NOMO-1 (cell line): ENCODE data around the gene SPOCK2.
"Not testable (repeated sequence)": the region's sequence is repeated elsewhere in the genome, so short reads cannot be mapped to it uniquely, and the experiment has no call there.

ENCODE experiments used
- DNase-seq, 2 experiments: peaks; one replicate each; lab custom pipeline; 2025; ENCODE audit not compliant: unreplicated experiment in 2 of 2; lab: John Stamatoyannopoulos, UW

Gene SPOCK2

DNA sequence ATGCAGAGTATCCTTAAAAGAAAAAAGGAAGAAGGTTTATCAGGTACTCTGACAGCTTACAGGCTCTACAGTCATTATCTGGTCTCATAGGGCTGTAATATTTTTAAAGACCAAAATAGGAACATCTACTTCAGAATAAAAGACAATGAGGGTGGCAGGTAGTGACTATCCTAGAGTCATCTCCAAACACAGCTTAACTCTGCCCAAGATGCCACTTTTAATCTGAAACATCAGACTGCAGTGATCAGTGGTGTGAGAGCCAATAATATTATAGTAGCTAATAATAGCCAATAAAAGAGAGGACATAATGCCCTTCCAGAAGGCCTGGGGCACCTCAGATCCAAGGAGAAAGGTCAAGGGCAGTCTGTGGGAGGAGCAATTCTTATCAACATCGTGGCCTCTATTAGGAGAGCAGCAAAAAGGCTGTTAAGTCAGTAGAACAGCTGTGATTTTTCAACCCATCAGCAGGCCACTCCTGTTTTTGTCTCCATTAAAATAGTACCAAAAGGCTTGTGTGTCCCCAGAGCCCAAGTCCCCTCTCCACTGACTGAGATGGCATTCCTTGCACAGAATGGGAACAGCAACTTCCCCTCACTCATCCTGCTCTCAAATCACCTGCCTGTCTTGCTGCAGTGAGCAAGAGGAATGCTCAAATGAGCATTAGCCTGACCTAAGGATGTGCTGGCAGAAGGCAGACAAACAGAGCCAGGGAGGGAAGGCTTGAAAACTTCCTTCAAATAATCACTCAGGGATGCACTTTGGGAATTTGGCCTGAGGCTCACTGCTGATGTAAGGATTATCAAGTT lies 20.7 kb upstream of the SPOCK2 start:
- DNase-seq: no peak

DNA sequence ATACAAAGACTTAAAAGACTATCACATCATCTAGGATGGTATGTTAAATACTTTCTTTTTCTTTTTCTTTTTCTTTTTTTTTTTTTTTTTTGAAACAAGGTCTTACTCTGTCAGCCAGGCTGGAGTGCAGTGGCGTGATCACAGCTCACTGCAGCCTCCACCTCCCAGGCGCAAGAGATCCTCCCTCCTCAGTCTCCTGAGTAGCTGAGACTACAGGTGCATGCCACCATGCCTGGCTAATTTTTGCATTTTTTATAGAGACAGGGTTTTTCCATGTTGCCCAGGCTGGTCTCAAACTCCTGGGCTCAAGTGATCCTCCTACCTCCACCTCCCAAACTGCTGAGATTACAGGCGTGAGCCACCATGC lies 19.6 kb upstream of the SPOCK2 start:
- DNase-seq: not testable (repeated sequence)

DNA sequence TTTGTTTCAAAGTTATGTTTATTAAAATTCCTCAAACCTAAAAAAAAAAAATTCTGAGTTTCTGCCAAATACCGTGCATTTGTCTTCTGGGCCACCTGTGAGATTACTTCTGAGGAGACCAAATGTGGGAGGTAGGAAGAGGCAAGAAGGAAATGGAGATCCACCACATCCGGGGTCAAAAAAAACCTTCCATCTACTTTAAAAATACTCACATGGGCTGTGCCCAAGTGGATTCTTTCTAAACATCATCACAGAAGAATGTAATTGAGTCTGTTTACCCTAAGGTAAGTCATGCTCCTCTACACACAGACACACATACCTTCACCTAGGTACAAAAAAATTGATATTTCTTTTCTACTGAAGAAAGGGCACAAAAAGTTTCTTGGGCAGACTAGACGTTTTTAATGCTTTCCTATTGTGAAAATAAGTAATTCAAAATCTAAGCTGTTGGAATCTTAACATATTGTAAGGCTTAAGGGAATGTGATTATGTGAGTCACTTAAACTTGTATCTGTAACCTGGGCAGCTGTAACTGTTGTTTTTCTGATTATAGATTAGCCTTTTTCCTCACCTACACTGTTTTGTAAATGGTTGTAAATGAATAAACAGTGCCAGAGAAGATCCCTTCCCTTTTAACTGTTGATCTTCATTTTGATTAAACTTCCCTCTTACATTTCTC lies 19.1 kb upstream of the SPOCK2 start:
- DNase-seq: no peak

DNA sequence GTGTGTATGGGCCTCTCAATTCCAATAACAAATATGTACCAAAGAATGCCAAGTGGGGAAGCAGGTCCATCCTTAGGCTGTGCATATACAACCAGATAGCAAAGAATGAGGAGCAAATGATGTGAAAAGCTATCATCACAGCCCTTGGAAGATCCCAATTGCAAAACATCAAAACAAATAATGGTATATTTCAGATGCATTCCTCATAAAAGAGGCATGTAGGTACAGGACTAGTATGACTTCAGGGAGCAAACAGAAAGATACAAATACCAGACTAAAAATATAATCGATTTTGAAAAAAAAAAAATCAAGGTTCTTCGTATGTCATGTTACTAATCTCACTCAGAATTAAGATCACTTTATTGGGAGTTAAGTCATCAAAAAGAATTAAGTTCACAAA lies 18.5 kb upstream of the SPOCK2 start:
- no peak for DNase-seq

DNA sequence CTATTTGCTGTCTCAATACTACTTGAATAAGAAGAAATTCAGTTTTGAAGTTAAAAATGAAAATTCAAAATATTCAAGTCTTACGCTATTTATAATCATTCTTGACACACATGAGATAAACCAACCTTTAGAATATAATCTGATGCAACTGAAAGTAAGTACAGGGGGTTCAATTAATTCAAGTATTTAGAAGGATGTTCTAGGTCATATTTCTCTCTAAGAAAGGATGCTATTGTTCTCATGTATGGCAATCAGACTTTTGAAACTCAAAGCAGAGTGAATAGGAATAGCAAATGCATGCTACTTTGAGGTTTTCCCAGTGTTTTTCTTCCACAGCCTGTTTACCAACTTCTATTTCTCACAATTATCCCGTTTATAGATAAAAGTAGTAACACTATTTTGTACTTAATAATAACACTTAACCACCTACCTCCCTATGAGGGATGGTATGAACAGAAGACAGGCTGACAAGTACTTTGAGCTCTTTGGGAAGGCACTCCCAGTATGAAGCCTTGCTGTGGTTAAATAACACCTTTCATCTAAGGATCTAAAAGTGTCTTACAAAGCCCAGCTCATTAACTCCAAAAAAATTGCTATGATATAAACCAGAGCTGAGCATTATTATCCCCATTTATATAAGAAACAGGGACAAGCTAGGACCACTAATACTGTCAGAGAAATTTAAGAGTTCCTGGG lies 18.0 kb upstream of the SPOCK2 start:
- no peak for DNase-seq

DNA sequence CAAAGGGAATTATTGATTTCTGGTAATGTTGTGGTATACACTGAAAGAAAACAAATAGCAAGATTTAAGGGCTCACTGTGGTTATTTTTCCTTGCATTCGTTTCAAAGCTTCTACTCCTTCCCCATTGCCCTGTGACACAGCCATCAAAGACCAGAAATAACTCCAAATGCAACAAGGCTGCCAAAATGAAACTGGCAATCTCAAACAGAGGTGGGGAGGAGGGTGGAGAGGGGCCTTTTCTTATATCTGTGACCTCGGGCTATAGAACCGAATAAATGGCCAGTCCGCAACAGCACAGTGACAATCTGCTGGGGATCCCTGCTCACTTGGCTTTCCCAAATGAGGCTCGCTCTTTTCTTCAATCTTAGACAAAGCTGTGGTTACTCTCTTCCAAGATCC lies 17.4 kb upstream of the SPOCK2 start:
- DNase-seq: no peak

DNA sequence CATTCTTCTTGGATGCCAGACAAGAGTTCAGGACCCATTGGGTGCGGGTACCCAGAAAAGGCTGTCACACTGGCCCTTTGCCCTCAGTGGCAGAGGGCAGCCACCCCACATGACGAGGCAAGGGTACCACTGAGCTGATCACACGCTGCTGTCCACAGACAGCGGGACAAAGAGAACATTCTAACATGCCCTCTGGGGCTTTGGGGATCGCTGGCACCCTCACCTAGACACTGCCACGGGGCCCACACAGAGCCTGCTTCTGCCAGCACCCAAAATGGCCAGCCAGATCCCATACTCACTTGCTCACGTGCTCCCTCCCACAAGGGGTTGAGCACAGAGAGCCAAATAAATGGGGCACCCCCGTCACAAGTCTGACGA lies 16.7 kb upstream of the SPOCK2 start:
- DNase-seq: no peak

DNA sequence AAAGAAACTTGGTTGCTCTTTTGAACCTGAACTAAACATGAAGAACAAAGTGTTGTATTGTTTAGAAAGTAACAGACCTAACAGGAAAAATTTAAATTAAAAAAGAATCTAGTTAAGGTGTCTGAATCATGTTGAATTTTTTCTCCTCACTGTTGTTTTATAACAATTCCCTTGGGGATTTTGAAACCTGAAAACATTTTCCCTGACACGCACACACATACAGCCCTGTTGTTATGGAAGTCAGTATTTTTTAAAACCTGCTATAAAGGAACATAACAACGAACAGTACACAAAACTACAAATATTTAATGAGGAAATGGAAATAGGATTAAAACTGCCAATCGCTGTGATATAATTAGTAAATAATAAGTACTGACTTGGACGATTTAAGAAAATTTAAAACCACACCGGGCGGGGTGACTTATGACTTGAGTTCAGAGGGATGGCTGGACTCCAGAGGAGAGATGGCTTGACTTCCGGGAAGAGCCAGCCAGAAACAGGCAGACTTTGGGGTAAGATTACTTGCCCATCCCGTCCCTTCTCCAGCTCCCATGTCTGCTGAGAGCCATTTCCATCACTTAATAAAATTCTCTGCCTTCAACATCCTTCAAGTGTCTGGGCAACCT lies 16.2 kb upstream of the SPOCK2 start:
- no peak for DNase-seq

DNA sequence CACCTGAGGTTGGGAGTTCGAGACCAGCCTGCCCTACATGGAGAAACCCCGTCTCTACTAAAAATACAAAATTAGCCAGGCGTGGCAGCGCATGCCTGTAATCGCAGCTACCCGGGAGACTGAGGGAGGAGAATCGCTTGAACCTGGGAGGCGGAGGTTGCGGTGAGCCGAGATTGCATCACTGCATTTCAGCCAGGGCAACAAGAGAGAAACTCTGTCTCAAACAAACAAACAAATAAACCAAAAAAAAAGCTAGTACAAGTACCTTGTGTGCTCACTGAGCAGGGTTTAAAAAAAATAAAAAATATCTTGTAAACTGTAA lies 11.2 kb upstream of the SPOCK2 start:
- no peak for DNase-seq

DNA sequence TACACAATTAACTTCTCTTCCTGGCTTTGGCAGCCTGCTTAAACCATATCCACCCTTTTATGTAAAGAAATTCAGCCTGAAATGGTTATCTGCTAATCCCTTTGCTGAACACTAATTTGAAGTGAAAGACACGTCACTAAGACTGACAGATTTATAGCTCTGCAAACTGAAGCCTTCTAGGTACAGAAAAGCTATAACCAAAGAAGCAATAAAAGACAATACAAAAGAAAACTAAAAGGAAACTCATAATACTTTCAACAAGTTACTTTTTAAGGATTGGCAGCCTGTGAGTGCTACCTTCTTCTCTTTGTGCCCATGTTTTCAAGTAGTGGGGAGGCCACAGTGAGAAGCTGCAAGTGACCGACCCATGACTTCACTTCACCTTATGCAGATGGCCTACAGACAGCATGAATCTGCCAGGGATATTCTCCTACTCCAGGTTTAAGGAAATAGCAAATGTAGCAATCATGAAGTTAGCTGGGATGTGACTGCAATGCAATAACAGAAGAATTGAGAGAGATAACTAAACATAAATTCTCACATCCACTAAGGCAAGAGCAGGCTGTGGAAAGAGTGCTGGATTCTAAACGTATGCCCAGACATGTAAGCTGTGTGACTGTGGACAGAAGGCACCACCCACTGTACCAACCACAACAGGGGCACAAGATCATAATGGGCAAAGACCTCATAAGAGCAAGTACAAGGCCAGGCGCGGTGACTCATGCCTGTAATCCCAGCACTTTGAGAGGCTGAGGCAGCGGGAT lies 10.7 kb upstream of the SPOCK2 start:
- DNase-seq: no peak

DNA sequence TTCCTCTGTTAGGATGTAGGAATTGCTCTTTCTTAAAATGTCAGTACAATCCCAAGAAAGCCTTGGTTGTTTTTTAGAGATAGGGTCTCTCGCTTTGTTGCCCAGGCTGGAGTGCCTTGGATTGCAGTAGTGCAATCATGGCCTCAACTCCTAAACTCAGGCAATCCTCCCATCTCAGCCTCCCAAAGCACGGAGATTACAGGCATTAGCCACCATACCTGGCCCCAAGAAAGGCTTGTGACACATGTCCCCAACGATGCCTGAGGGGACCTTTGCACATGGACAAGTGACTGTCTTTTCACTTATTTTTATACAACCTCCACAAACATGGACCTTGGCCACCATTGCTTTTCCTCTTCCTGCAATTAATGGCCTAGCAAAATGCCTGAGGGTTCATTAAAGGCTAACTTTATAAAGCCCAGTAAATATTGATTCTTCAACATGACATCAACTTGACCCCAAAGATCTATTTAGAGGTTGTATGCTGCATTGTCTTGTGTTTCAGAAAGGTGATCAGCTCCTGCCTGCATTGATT lies 10.0 kb upstream of the SPOCK2 start:
- no peak for DNase-seq

DNA sequence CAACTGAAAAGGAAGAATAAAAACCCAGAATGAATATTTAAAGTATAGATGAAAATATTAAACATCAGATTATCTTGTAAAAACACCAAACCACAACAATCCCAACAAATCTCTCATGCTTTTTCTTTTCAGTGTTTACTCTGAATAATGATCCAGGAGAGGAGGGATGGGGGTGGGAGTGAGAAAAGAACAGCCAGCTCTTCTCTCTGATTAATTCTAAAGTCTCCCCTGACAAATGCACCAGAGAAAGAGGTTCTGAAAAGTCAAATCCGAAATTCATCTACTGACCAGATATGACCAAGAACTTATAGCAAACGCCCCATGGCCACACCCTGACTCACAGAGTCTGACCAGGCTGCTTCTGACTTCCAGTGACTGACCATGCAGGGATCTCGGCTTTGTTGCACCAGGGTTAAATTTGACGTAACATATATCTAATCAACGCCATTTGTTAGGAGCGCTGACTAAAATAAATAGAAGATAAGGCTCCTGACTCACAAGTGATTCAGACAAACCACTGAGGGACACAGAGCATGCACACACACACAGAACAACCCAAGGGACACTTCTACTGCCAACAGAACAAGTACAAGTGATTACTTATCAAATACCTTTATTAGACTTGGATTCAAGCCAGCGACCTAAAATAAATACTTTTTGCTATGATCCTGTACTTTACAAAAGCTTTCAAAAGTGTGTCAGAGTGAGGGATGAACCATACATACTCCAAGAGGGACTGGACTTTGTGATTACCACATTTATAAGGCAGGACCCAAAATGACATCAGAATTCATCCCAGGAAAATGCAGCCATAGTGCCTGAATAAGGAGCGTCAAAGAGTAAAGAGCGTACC lies 9.3 kb upstream of the SPOCK2 start:
- DNase-seq: no peak

DNA sequence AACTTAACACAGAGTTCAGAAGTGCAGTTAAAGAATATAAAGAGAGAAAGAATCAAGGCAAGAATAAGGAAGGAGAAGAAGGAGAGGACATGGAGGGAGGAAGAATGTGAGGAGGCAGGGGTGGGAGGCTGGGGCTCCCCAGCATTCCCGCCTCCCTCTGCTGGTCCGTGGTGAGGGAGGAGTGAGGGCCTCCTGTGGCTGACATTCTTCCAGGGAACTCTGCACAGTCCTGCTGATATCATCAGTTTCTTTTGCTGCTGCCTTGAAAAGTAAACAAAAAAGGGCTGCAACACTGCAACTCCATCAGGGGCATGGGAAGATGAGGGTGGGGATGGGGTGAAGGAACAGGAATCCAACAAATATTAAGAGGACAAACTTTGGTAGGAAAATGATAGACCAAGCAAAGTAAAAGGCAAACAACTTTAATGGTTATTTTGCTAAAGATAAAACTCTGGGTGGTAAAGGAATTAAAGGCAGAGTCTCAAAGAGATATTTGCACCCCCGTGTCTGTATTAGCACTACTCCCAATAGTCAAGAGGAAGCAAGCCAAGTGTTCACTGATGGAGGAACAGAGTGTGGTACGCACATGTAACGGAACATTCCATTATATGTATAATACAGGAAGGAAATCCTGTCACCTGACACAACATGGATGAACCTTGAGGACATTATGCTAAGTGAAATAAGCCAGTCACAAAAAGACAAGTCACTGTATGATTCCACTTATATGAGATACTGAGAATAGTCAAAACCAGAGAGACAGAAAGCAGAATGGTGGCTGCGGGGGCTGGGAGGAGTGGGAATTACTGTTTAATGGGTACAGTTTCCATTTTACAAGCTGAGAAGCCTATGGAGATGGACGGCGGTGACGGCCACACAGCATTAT lies 8.0 kb upstream of the SPOCK2 start:
- DNase-seq: no peak

DNA sequence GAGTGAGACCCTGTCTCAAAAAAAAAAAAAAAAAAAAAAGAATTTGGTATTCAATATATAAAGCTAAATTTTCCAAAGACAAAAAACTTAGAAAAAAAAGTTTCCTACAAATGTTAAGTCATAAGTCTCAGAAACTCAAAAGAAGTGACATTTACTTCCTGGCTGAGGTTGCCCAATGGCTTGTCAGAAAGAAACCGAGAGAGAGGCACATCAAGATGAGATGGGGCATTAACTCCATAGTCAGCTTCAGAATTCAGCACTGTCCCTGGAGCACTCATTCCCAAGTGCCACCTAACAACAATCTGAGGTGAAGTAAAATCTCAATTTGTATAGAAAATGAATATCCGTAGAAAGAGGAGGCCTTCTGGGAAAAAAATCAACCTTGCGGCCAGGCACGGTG lies 6.8 kb upstream of the SPOCK2 start:
- no peak for DNase-seq

DNA sequence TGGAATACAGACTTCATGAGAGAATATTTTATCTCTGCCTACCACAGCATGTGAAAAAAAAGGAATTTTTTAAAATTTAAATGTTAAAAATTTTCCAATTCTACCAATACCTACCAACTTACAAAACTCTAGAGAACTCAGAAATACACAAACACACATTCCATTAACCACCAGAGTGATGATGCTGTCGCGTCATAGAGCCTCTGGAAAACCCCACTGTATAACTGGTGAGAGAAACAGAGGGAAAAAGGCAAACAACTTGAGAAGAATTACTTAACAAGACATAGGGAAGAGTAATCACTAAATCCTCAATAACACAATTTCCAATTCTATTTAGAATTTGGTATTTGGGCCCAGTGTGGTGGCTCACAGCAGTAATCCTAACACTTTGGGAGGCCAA lies 6.2 kb upstream of the SPOCK2 start:
- DNase-seq: no peak

DNA sequence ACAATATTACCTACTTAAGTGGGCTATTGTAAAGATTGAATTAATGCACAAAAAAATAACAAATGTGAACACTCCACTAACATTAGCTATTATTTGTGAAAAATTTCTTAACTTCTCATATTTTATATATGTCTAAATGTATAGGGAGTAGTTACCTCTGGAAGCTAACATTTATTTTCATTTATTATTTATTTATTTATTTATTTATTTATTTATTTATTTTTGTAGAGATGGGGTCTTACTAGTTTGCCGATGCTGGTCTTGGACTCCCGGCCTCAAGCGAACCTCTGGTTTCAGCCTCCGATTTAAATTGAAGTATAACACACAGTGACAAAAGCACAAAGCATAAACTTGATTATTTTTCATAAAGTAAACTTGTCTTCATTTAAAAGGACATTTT lies 5.1 kb upstream of the SPOCK2 start:
- DNase-seq: no peak

DNA sequence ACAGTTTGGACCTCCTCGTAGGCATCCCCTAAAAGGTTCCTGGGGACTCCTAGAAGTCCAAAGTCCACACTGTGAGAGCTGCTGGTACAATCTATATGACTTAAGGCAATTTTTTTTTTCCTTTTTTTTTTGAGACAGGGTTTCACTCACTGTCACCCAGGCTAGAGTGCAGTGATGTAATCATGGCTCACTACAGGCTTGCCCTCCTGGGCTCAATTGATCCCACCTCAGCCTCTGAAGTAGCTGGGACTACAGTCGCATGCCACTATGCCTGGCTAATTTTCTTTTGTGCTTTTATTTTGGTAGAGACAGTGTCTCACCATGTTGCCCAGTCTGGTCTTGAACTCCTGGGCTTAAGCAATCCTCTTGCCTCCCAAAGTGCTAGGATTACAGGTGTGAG lies 4.6 kb upstream of the SPOCK2 start:
- no peak for DNase-seq

DNA sequence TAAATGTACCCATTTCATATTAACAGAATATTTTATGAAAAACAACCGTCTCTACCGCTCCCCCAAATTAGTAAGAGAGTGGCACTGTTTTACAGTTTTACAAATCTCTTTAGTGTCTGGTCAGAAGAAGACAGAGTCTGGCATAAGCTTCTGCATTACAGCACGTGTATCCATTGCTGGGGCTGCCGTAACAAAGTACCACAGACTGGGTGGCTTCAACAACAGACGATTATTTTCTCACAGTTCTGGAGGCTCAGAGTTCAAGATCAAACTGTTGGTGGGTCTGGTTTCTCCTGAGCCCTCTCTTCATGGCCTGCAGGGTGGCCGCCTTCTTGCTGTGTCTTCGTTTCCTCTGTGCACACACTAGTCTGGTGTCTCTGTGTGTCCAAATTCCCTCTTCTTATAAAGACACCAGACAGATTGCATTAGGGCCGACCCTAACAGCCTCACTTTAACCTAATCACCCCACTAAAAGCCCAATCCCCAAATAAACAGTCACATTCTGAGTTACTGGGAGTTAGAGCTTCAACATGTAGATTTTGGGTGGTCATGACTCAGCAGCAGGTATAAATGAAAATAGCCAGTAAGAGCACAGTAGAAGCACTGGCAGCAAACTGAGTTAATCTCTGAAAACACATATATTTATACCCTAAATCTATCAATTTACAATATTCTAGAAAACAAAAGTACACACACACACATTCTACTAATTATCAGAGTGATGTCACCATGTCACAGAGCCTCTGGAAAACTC lies 4.0 kb upstream of the SPOCK2 start:
- DNase-seq: no peak
